Measurements from ENCODE around the gene IFNE. TPM values are rescaled to one million over a fixed set of nuclear protein-coding genes. Genes with fewer than 3 reads are reported as not detected.

Gene IFNE
- 0.10 and 0.72 TPM in 2 replicates for total RNA-seq (2014; rRNA removed; shearing (Covaris generic))

GRCh38 chr9:21482213-21482612 lies at the start of gene IFNE:
IFNE (minus strand) TSS chr9:21482313; CDS start chr9:21481694, 619 bp downstream.
- DNase-seq (ENCODE audit: low read depth) = no peak

- DNase-seq (ENCODE audit: low read depth) = no peak
Observed at GRCh38 chr9:21528123-21528808, 46.2 kb upstream of the IFNE start.

- DNase-seq (ENCODE audit: low read depth) = no peak
Observed at GRCh38 chr9:21527579-21527978, 45.5 kb upstream of the IFNE start.

GRCh38 chr9:21525174-21525573 lies 43.1 kb upstream of the IFNE start:
- no peak for DNase-seq (ENCODE audit: low read depth)

GRCh38 chr9:21524099-21524830 lies 42.2 kb upstream of the IFNE start:
- DNase-seq (ENCODE audit: low read depth) = no peak

GRCh38 chr9:21523021-21524014 lies 41.2 kb upstream of the IFNE start:
- no peak for DNase-seq (ENCODE audit: low read depth)

GRCh38 chr9:21522348-21522747 lies 40.2 kb upstream of the IFNE start:
- DNase-seq (ENCODE audit: low read depth) = no peak

- no peak for DNase-seq (ENCODE audit: low read depth)
Observed at GRCh38 chr9:21521448-21521847, 39.3 kb upstream of the IFNE start.

- DNase-seq (ENCODE audit: low read depth) = no peak
Observed at GRCh38 chr9:21520501-21521228, 38.6 kb upstream of the IFNE start.

- DNase-seq (ENCODE audit: low read depth) = no peak
Observed at GRCh38 chr9:21519855-21520434, 37.8 kb upstream of the IFNE start.

- DNase-seq (ENCODE audit: low read depth) = no peak
Observed at GRCh38 chr9:21516796-21517195, 34.7 kb upstream of the IFNE start.

GRCh38 chr9:21513431-21513830 lies 31.3 kb upstream of the IFNE start:
- no peak for DNase-seq (ENCODE audit: low read depth)

GRCh38 chr9:21510806-21511205 lies 28.7 kb upstream of the IFNE start:
- no peak for DNase-seq (ENCODE audit: low read depth)

- no peak for DNase-seq (ENCODE audit: low read depth)
Observed at GRCh38 chr9:21507483-21507790, 25.3 kb upstream of the IFNE start.

GRCh38 chr9:21506626-21507482 lies 24.7 kb upstream of the IFNE start:
- DNase-seq (ENCODE audit: low read depth) = peak; percentile 69

- DNase-seq (ENCODE audit: low read depth) = peak; percentile 54
Observed at GRCh38 chr9:21505425-21506179, 23.5 kb upstream of the IFNE start.

GRCh38 chr9:21504894-21505293 lies 22.8 kb upstream of the IFNE start:
- no peak for DNase-seq (ENCODE audit: low read depth)

GRCh38 chr9:21504113-21504512 lies 22.0 kb upstream of the IFNE start:
- no peak for DNase-seq (ENCODE audit: low read depth)

GRCh38 chr9:21502586-21502985 lies 20.5 kb upstream of the IFNE start:
- no peak for DNase-seq (ENCODE audit: low read depth)

- no peak for DNase-seq (ENCODE audit: low read depth)
Observed at GRCh38 chr9:21499912-21500311, 17.8 kb upstream of the IFNE start.

Measured in RPMI7951 (cell line).